Liver (tissue), 9 donors: ENCODE measurements around the gene BICRA. TPM values are rescaled to one million over a fixed set of nuclear protein-coding genes. Genes with fewer than 3 reads are reported as not detected.

ENCODE experiments used
- DNase-seq: peaks from one replicate; pipeline ENCODE4 v3.0.0-alpha.2; 2017; ENCODE audit warnings: low spot score
- H3K27ac ChIP-seq, 2 donors: one replicate each; pipeline ENCODE4 v1.7.0; 2013; ENCODE audit warnings: inconsistent platforms in 2 of 2, low read length in 2 of 2, control low read depth in 1 of 2, low read depth in 1 of 2, mild to moderate bottlenecking in 1 of 2
- H3K27me3 ChIP-seq, 4 donors: one replicate each; pipeline versions ENCODE4 v1.6.1 to v1.7.0; 2013; ENCODE audit warnings: low read length in 3 of 4, inconsistent platforms in 1 of 4, mild to moderate bottlenecking in 1 of 4, moderate library complexity in 1 of 4; ENCODE audit not compliant: control insufficient read depth in 4 of 4, insufficient read depth in 4 of 4
- H3K36me3 ChIP-seq, 4 donors: one replicate each; pipeline versions ENCODE4 v1.6.1 to v1.7.0; 2013; ENCODE audit warnings: low read length in 3 of 4, mild to moderate bottlenecking in 3 of 4, low read depth in 1 of 4, moderate library complexity in 1 of 4; ENCODE audit not compliant: control insufficient read depth in 4 of 4, insufficient read depth in 3 of 4
- H3K4me1 ChIP-seq, 4 donors: one replicate each; pipeline versions ENCODE4 v1.6.1 to v1.7.0; 2013; ENCODE audit warnings: low read length in 3 of 4, mild to moderate bottlenecking in 3 of 4, moderate library complexity in 1 of 4; ENCODE audit not compliant: control insufficient read depth in 4 of 4, insufficient read depth in 4 of 4
- H3K4me3 ChIP-seq, 3 donors: one replicate each; pipeline versions ENCODE4 v1.6.1 to v1.7.0; 2013; ENCODE audit warnings: low read length in 3 of 3, control low read depth in 1 of 3, low read depth in 1 of 3, mild to moderate bottlenecking in 1 of 3
- H3K9ac ChIP-seq, 2 donors: one replicate each; pipeline ENCODE4 v1.7.0; 2013; ENCODE audit warnings: low read length in 2 of 2, mild to moderate bottlenecking in 2 of 2, moderate library complexity in 2 of 2, control low read depth in 1 of 2, low read depth in 1 of 2
- H3K9me3 ChIP-seq, 4 donors: one replicate each; pipeline versions ENCODE4 v1.6.1 to v1.7.0; 2013; ENCODE audit warnings: low read length in 3 of 4; ENCODE audit not compliant: control insufficient read depth in 4 of 4
- ATF3 ChIP-seq: IDR thresholded peaks from 2 replicates; pipeline ENCODE4 v1.6.1; 2016; ENCODE audit warnings: antibody characterized with exemption
- FOXA2 ChIP-seq: IDR thresholded peaks from 2 replicates; pipeline ENCODE4 v1.6.1; 2016; ENCODE audit warnings: antibody characterized with exemption
- GABPA ChIP-seq, 2 donors: IDR thresholded peaks in 1 of 2; conservative IDR thresholded peaks in 1 of 2; 2 replicates each; pipeline ENCODE4 v1.6.1; 2016; ENCODE audit warnings: antibody characterized with exemption in 2 of 2, mild to moderate bottlenecking in 1 of 2, moderate library complexity in 1 of 2
- HNF4A ChIP-seq, 2 donors: conservative IDR thresholded peaks; 2 replicates each; pipeline ENCODE4 v1.6.1; 2016; ENCODE audit warnings: antibody characterized with exemption in 2 of 2, mild to moderate bottlenecking in 2 of 2
- HNF4G ChIP-seq: IDR thresholded peaks from 2 replicates; pipeline ENCODE4 v1.6.1; 2016; ENCODE audit warnings: antibody characterized with exemption
- JUND ChIP-seq, 2 donors: IDR thresholded peaks; 2 replicates each; pipeline ENCODE4 v1.6.1; 2016; ENCODE audit warnings: antibody characterized with exemption in 2 of 2
- MAX ChIP-seq: IDR thresholded peaks from 2 replicates; pipeline ENCODE4 v1.6.1; 2016; ENCODE audit warnings: antibody characterized with exemption
- NR2F2 ChIP-seq: IDR thresholded peaks from 2 replicates; pipeline ENCODE4 v1.6.1; 2016; ENCODE audit warnings: antibody characterized with exemption
- RAD21 ChIP-seq, 2 donors: IDR thresholded peaks; 2 replicates each; pipeline ENCODE4 v1.6.1; 2016; ENCODE audit warnings: antibody characterized with exemption in 2 of 2, mild to moderate bottlenecking in 2 of 2
- REST ChIP-seq: IDR thresholded peaks from 2 replicates; pipeline ENCODE4 v1.6.1; 2016; ENCODE audit warnings: antibody characterized with exemption, mild to moderate bottlenecking
- RXRA ChIP-seq, 2 donors: IDR thresholded peaks; 2 replicates each; pipeline ENCODE4 v1.6.1; 2017 to 2018; ENCODE audit warnings: antibody characterized with exemption in 2 of 2, mild to moderate bottlenecking in 1 of 2
- SP1 ChIP-seq: IDR thresholded peaks from 2 replicates; pipeline ENCODE4 v1.6.1; 2018; ENCODE audit warnings: antibody characterized with exemption, mild to moderate bottlenecking
- TAF1 ChIP-seq: conservative IDR thresholded peaks from 2 replicates; pipeline ENCODE4 v1.6.1; 2016; ENCODE audit warnings: antibody characterized with exemption, mild to moderate bottlenecking
- YY1 ChIP-seq: IDR thresholded peaks from 2 replicates; pipeline ENCODE4 v1.6.1; 2016; ENCODE audit warnings: antibody characterized with exemption, mild to moderate bottlenecking
- ZBTB33 ChIP-seq: IDR thresholded peaks from 2 replicates; pipeline ENCODE4 v1.6.1; 2016; ENCODE audit warnings: antibody characterized with exemption
- WGBS: extraction: QIAGEN DNeasy Blood & Tissue Kit; methylation state at CpG from one replicate; pipeline ENCODE4 v1.1.7; 2013; 5-methylcytosine and 5-hydroxymethylcytosine counted together
- polyA plus RNA-seq, 2 donors: library from polyadenylated mRNA; stranded (reverse) in 1 of 2; unstranded in 1 of 2; fragments of 200-250 nt in 1 of 2; fragments of >200 nt in 1 of 2; fragmentation: Nextera tagmentation in 1 of 2; extraction: Ambion mirVana in 1 of 2; gene quantifications; one replicate each; pipeline versions ENCODE4 v1.2.1 to v1.2.3, GENCODE V29; 2013 to 2015
- total RNA-seq, 2 donors: library from RNA; depleted of rRNA; stranded (reverse); fragments of >200 nt; gene quantifications; one replicate each; pipeline ENCODE4 v1.2.3, GENCODE V29; 2014
- donor health status: healthy.
- donor health status: healthy.
- donor health status: healthy.
- donor health status: healthy.
- donor health status: healthy.

BICRA gene
- total and polyA plus RNA-seq, 4 donors: 0.63 to 8.9 (median 3.0) TPM

GRCh38 chr19:47564081-47564480, 44.9 kb upstream of the BICRA start:
- no peaks in the 10 kb centered on the region for H3K27me3 ChIP-seq
- H3K36me3 ChIP-seq: no peaks in the 10 kb centered on the region
- DNase-seq: no peak
- no peak overlapping the region for H3K4me3 ChIP-seq
- H3K27ac ChIP-seq: no peak overlapping the region
- peaks cover 0 to 4% (median 0%) of the 10 kb centered on the region in 4 donors for H3K4me1 ChIP-seq
- H3K9me3 ChIP-seq: no peaks in the 10 kb centered on the region
- WGBS: 59% methylated on average over 3 of the region's 3 CpGs
- H3K9ac ChIP-seq: no peak overlapping the region
- TF ChIP-seq FOXA2: peak; percentile 5
- peak; percentile 82 to 87 for TF ChIP-seq HNF4A (conservative IDR thresholded peaks at IDR 0.05)
- TF ChIP-seq MAX: peak; percentile 22
- no peak for TF ChIP-seq REST
- TF ChIP-seq NR2F2: no peak
- TF ChIP-seq HNF4G: peak; percentile 63
- no peak for TF ChIP-seq TAF1
- peak; percentile 55 for TF ChIP-seq SP1
- TF ChIP-seq RXRA (IDR thresholded peaks at IDR 0.05): peak in 1 of 2 donors; percentile 32
- no peak for TF ChIP-seq RAD21 (IDR thresholded peaks at IDR 0.05)
- no peak for TF ChIP-seq ZBTB33

- H3K4me1 ChIP-seq: peaks cover 0 to 6% (median under 1%) of the 10 kb centered on the region in 4 donors
- TF ChIP-seq SP1 (no peak), ATF3 (no peak), YY1 (no peak), RXRA (IDR thresholded peaks at IDR 0.05) (no peak), TAF1 (no peak), RAD21 (IDR thresholded peaks at IDR 0.05) (no peak)
- DNase-seq: no peak
Measured at GRCh38 chr19:47569331-47569730, 39.6 kb upstream of the BICRA start.

GRCh38 chr19:47572635-47573034, 36.3 kb upstream of the BICRA start:
- TF ChIP-seq JUND (IDR thresholded peaks at IDR 0.05) (no peak), GABPA (IDR thresholded peaks at IDR 0.05 in 1 of 2, conservative IDR thresholded peaks at IDR 0.05 in 1 of 2) (no peak), MAX (no peak), RAD21 (IDR thresholded peaks at IDR 0.05) (no peak)
- no peak for DNase-seq
- H3K4me3 ChIP-seq: peak overlapping the region in 1 of 3 donors; percentile 41
- no peaks in the 10 kb centered on the region for H3K36me3 ChIP-seq
- 70% methylated on average over 22 of the region's 22 CpGs for WGBS
- H3K27ac ChIP-seq: no peak overlapping the region
- peaks cover 0 to 6% (median 0%) of the 10 kb centered on the region in 4 donors for H3K4me1 ChIP-seq
- no peaks in the 10 kb centered on the region for H3K27me3 ChIP-seq
- H3K9me3 ChIP-seq: no peaks in the 10 kb centered on the region
- no peak overlapping the region for H3K9ac ChIP-seq

More at GRCh38 chr19:47569331-47569730, 39.6 kb upstream of the BICRA start:
- Histone ChIP-seq H3K4me3 (no peak overlapping the region), H3K36me3 (no peaks in the 10 kb centered on the region), H3K27ac (no peak overlapping the region), H3K27me3 (no peaks in the 10 kb centered on the region), H3K9ac (no peak overlapping the region), H3K9me3 (no peaks in the 10 kb centered on the region)
- 94% methylated on average over 9 of the region's 9 CpGs for WGBS
